Measurements from ENCODE around the gene ZBTB21. TPM values are rescaled to one million over a fixed set of nuclear protein-coding genes. Genes with fewer than 3 reads are reported as not detected.

ZBTB21 gene
- polyA plus RNA-seq, 3 donors = 4.7 to 7.2 (median 6.3) TPM

DNA sequence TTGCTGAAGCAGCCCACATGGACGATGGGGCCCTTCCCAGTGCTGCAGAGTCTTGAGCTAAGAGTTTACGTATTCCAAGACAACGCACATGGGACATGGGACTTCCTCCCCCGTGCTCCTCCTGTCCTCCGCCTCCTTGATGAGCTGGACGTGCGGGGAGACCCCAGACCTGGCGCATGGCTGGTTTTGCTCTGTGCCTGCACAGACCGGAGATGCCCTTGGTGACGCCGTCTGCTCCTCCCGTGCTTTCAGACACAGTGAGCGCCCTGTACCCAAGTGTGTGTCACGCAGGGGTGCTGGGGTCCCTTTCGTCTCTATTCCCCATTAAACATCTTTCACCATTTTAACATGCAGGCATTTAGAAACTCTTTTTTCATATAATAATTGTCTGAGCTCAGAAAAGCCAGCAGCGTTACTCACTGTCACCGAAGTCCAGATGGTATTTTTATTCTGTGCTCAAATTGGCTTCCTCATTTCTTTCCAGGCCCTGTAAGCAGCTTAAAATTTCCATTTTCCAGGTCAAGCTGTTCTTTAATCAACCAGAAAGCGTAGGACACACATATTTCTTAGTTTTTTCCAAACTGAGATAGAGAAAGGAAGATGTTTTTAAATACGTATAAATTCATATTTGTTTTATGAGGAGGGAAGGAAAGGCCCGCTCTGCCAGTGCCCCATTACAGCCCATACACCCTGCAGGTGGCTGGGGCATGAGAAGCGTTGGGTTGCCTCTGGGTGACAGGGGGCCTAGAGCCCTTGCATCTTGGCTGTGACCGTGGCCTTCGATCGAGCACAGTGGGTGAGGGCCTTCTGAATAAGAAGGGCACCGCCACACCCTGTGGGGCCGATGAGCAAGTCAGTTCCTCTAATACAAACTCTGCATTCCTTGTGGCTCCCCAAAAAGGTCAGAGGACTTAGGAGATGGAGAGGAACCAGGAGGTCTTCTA lies 17.9 kb upstream of the ZBTB21 start:
- no peak overlapping the region for H3K27ac ChIP-seq (ENCODE audit: low read depth in 1 of 2, low read length in 2 of 2)
- H3K4me3 Mint-ChIP-seq = no peak overlapping the region

DNA sequence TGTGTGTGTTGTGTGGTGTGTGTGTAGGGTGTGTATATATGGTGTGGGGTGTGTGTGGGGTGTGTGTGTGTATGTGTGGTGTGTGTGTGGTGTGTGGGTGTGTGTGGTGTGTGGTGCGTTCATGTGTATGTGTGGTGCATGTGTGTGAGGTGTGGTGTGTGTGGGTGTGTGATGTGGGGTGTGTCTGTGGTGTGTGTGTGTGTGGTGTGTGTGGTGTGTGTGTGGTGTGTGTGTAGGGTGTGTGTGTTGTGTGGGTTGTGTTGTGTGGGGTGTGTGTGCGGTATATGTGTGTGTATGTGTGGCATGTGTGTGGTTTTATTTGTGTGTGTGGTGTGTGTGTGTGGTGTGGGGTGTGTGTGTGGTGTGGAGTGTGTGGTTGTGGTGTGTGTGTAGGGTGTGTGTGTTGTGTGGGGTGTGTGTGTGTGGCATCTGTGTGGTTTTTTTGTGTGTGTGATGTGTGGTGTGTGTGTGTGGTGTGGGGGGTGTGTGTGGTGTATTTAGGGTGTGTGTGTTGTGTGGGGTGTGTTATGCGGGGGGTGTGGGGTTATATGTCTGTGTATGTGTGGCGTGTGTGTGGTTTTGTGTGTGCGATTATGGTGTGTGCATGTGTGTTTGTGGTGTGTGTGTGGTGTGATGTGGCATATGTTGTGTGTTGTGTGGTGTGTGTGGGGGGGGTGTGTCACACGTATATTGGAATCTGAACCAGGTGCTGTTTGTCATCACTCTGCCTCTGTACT lies 17.1 kb upstream of the ZBTB21 start:
- H3K27ac Mint-ChIP-seq = no peak overlapping the region
- Histone ChIP-seq H4K20me1 (ENCODE audit: insufficient read depth, low read length) (no peaks in the 10 kb centered on the region), H3K9me3 (replicated peaks in 1 of 2; ENCODE audit: control insufficient read depth in 1 of 2, insufficient read depth in 1 of 2, low read length in 2 of 2) (no peaks in the 10 kb centered on the region), H2AFZ (ENCODE audit: insufficient read depth, low read depth, low read length, poor library complexity, severe bottlenecking) (no peak overlapping the region), H3K4me3 (replicated peaks in 1 of 3; ENCODE audit: low read depth in 2 of 3, low read length in 3 of 3) (no peak overlapping the region), H3K4me1 (ENCODE audit: control insufficient read depth in 1 of 2, insufficient read depth in 2 of 2, low read length in 2 of 2) (peaks cover 0 to 4% of the 10 kb centered on the region in 2 donors), H3K27ac (ENCODE audit: low read depth in 1 of 2, low read length in 2 of 2) (no peak overlapping the region), H3K36me3 (replicated peaks in 1 of 2; ENCODE audit: control insufficient read depth in 1 of 2, insufficient read depth in 2 of 2, low read length in 2 of 2) (no peaks in the 10 kb centered on the region), H3K4me2 (replicated peaks; ENCODE audit: extremely low read depth, low read length, poor library complexity, severe bottlenecking) (no peak overlapping the region), H3K9ac (ENCODE audit: insufficient read depth, low read length, poor library complexity, severe bottlenecking) (no peak overlapping the region), H3K79me2 (ENCODE audit: insufficient read depth, low read length) (no peaks in the 10 kb centered on the region), H3K27me3 (ENCODE audit: control insufficient read depth in 2 of 2, insufficient read depth in 2 of 2, low read length in 2 of 2) (no peaks in the 10 kb centered on the region)
- peaks cover 1 to 5% (median 3%) of the 10 kb centered on the region in 3 donors for H3K27me3 Mint-ChIP-seq (ENCODE audit: low read depth in 3 of 3)
- no peaks in the 10 kb centered on the region for H3K36me3 Mint-ChIP-seq
- no peak for DNase-seq
- intact Hi-C loops (cut with micrococcal nuclease) = no loop called here
- TF ChIP-seq, protein P1, sequence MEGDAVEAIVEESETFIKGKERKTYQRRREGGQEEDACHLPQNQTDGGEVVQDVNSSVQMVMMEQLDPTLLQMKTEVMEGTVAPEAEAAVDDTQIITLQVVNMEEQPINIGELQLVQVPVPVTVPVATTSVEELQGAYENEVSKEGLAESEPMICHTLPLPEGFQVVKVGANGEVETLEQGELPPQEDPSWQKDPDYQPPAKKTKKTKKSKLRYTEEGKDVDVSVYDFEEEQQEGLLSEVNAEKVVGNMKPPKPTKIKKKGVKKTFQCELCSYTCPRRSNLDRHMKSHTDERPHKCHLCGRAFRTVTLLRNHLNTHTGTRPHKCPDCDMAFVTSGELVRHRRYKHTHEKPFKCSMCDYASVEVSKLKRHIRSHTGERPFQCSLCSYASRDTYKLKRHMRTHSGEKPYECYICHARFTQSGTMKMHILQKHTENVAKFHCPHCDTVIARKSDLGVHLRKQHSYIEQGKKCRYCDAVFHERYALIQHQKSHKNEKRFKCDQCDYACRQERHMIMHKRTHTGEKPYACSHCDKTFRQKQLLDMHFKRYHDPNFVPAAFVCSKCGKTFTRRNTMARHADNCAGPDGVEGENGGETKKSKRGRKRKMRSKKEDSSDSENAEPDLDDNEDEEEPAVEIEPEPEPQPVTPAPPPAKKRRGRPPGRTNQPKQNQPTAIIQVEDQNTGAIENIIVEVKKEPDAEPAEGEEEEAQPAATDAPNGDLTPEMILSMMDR (IDR thresholded peaks at IDR 0.05) = no peak
- peaks cover 9% of the 10 kb centered on the region for H3K4me1 Mint-ChIP-seq
- no peak overlapping the region for H3K4me3 Mint-ChIP-seq
- 98% methylated on average over 5 of the region's 6 CpGs for WGBS (ENCODE audit: insufficient coverage)
- H3K9me3 Mint-ChIP-seq = peaks cover 0 to 2% (median 0%) of the 10 kb centered on the region in 7 donors

More for the DNA sequence above, 17.9 kb upstream of the ZBTB21 start:
- Mint-ChIP-seq H3K27me3 (ENCODE audit: low read depth in 3 of 3) (peaks cover 1 to 3% (median 2%) of the 10 kb centered on the region in 3 donors), H3K27ac (peak overlapping the region in 1 of 7 donors; percentile 17), H3K4me1 (peaks cover 9% of the 10 kb centered on the region), H3K9me3 (peaks cover 0 to 2% (median 0%) of the 10 kb centered on the region in 7 donors), H3K36me3 (no peaks in the 10 kb centered on the region)
- Histone ChIP-seq H2AFZ (ENCODE audit: insufficient read depth, low read depth, low read length, poor library complexity, severe bottlenecking) (no peak overlapping the region), H3K4me2 (replicated peaks; ENCODE audit: extremely low read depth, low read length, poor library complexity, severe bottlenecking) (no peak overlapping the region), H3K9me3 (replicated peaks in 1 of 2; ENCODE audit: control insufficient read depth in 1 of 2, insufficient read depth in 1 of 2, low read length in 2 of 2) (no peaks in the 10 kb centered on the region), H4K20me1 (ENCODE audit: insufficient read depth, low read length) (no peaks in the 10 kb centered on the region), H3K9ac (ENCODE audit: insufficient read depth, low read length, poor library complexity, severe bottlenecking) (no peak overlapping the region), H3K79me2 (ENCODE audit: insufficient read depth, low read length) (no peaks in the 10 kb centered on the region), H3K4me3 (replicated peaks in 1 of 3; ENCODE audit: low read depth in 2 of 3, low read length in 3 of 3) (no peak overlapping the region), H3K27me3 (ENCODE audit: control insufficient read depth in 2 of 2, insufficient read depth in 2 of 2, low read length in 2 of 2) (no peaks in the 10 kb centered on the region), H3K4me1 (ENCODE audit: control insufficient read depth in 1 of 2, insufficient read depth in 2 of 2, low read length in 2 of 2) (peaks cover 0 to 4% of the 10 kb centered on the region in 2 donors), H3K36me3 (replicated peaks in 1 of 2; ENCODE audit: control insufficient read depth in 1 of 2, insufficient read depth in 2 of 2, low read length in 2 of 2) (no peaks in the 10 kb centered on the region)
- TF ChIP-seq, protein P1 (IDR thresholded peaks at IDR 0.05) = no peak
- intact Hi-C loops (cut with micrococcal nuclease) = no loop called here
- no peak for DNase-seq
- WGBS (ENCODE audit: insufficient coverage) = 68% methylated on average over 19 of the region's 26 CpGs

Measured in CD14-positive monocyte (primary cell).